Endothelial cell of umbilical vein (primary cell): ENCODE results near the gene SYT8.

ENCODE experiments used
- CTCF ChIP-seq, 2 donors: IDR thresholded peaks; 1 replicate in 1 of 2; 2 replicates in 1 of 2; pipeline ENCODE4 v1.5.1; 2011; ENCODE audit warnings: low read length in 2 of 2, mild to moderate bottlenecking in 2 of 2, moderate library complexity in 2 of 2, control low read depth in 1 of 2, inconsistent platforms in 1 of 2, low read depth in 1 of 2; ENCODE audit not compliant: insufficient read depth in 1 of 2; ENCODE audit errors: extremely low read depth in 1 of 2
- EZH2 ChIP-seq: IDR thresholded peaks from 2 replicates; pipeline ENCODE4 v1.6.1; 2012; ENCODE audit warnings: borderline replicate concordance, low read depth, mild to moderate bottlenecking, moderate library complexity, low read length, inconsistent platforms; ENCODE audit not compliant: severe bottlenecking
- JUN ChIP-seq: IDR thresholded peaks from 2 replicates; pipeline ENCODE4 v1.6.1; 2011; ENCODE audit warnings: borderline replicate concordance, low read depth; ENCODE audit not compliant: insufficient read length, insufficient read depth
- MAX ChIP-seq: IDR thresholded peaks from 2 replicates; pipeline ENCODE4 v1.6.1; 2011; ENCODE audit not compliant: insufficient read depth, insufficient read length
- POLR2A ChIP-seq: IDR thresholded peaks from 2 replicates; pipeline ENCODE4 v1.6.1; 2012; ENCODE audit warnings: low read depth, mild to moderate bottlenecking, control low read depth, low read length

DNA sequence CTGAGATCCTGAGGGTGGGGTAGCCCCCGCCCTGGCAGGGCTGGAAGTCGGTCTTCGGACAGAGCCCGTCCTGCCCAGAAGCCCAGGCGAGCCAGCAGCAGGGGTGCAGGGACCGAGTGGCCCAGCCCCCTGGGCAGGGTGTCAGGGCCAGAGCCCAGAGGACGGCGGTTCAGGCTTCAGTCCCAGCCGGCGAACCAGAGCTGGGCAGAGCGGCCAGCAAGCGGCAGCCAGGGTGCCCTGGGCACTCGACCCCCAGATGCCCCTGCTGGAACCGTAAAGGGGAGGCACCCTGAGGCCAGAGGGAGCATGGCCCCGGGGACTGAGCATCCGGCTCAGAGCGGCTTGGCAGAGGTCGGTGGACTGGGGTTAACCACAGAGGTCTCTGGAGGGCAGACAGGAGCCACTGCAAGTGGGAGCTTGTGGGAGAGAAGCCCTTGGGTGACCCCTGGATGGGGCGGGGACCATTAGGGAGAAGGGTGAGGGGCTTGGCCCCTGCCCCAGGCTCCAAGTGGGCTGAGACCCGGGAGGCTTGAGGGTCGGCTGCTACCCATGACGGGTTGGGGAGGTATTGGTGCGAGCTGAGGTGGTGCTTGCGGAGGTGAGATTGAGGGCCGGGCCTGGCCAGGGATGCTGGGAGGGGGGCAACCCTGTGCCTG is 34.0 kb downstream of the SYT8 start:
- TF ChIP-seq EZH2, result no peak
- no peak for TF ChIP-seq CTCF (IDR thresholded peaks at IDR 0.05; ENCODE audit: extremely low read depth in 1 of 2, insufficient read depth in 1 of 2, low read depth in 1 of 2, low read length in 2 of 2)
- no peak for TF ChIP-seq POLR2A
- TF ChIP-seq MAX, result no peak
- TF ChIP-seq JUN, result no peak
